ENCODE data around the gene TUBAL3.

DNA sequence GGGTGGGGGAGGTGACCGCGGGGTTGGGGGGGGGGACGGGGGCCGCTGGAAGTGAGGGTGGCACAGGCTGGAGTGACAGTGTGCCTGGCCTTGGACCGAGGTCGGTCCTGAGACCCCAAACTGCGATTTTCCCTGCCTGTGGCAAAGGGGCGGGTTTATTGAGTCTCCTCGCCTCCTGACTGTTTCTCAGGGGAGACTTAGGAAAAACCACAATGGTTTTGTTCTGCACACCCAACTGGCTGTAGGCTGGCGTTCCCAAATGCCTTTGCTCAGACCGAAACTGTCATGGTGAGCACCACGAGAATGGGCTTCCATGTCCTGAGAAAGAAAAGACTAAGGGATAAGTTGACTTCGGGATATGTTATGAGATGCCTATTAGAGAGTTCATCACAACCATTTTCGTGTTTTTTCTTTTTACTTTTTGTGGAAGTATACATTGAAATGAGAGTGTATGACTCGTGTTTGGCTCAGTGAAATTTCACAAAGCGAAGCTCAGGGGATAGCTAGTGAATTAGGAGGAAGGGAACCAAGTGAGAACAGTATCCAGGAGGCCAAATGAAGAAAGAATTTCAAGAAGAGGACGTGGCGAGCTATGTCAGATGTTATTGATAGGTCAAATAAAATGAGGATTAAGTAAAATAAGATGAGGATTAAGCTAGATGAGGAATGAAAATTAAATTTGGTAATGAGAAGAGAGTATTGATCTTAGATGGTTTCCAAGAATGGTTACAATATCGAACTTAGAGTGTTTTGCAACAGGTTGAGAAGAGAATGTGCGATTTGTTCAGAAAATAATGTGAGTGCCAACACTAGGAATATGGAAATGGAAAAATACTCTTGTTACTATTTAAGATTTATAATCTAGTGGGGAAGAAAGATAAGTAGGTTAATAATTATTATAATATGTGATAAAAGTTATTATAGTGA, 8.6 kb upstream of the TUBAL3 start:
- TF ChIP-seq, protein P1, sequence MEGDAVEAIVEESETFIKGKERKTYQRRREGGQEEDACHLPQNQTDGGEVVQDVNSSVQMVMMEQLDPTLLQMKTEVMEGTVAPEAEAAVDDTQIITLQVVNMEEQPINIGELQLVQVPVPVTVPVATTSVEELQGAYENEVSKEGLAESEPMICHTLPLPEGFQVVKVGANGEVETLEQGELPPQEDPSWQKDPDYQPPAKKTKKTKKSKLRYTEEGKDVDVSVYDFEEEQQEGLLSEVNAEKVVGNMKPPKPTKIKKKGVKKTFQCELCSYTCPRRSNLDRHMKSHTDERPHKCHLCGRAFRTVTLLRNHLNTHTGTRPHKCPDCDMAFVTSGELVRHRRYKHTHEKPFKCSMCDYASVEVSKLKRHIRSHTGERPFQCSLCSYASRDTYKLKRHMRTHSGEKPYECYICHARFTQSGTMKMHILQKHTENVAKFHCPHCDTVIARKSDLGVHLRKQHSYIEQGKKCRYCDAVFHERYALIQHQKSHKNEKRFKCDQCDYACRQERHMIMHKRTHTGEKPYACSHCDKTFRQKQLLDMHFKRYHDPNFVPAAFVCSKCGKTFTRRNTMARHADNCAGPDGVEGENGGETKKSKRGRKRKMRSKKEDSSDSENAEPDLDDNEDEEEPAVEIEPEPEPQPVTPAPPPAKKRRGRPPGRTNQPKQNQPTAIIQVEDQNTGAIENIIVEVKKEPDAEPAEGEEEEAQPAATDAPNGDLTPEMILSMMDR (IDR thresholded peaks at IDR 0.05; ENCODE audit: insufficient read depth, low read depth, low read length), result no peak
- no peak for TF ChIP-seq EZH2 (IDR thresholded peaks at IDR 0.05; ENCODE audit: insufficient read depth, low read length)

Data from astrocyte (in vitro differentiated cells and primary cell).